Natural killer cell (primary cell): ENCODE results near the gene NCK2. TPM values are rescaled to one million over a fixed set of nuclear protein-coding genes. Genes with fewer than 3 reads are reported as not detected.

Experiments
- ATAC-seq, 3 donors: fragments of 150-1000 bp in 2 of 3; fragments of 200-7000 bp in 1 of 3; cut with Tn5 transposase; 1 replicate in 1 of 3; 2 replicates in 2 of 3; pipeline ENCODE4 v1.10.0; 2021; ENCODE audit warnings: mild to moderate bottlenecking in 2 of 3, moderate library complexity in 2 of 3
- DNase-seq, 2 donors: peaks; one replicate each; pipeline versions ENCODE4 v3.0.0 to v3.0.0-alpha.2; 2013 to 2021; ENCODE audit warnings: mixed read lengths in 1 of 2
- H3K27ac ChIP-seq: one replicate; pipeline ENCODE4 v1.5.1; 2013; ENCODE audit warnings: mild to moderate bottlenecking, low read length
- H3K27me3 ChIP-seq: one replicate; pipeline ENCODE4 v1.6.1; 2013; ENCODE audit warnings: low read length; ENCODE audit not compliant: control insufficient read depth, insufficient read depth
- H3K36me3 ChIP-seq: one replicate; pipeline ENCODE4 v1.6.1; 2013; ENCODE audit warnings: low read length; ENCODE audit not compliant: control insufficient read depth, insufficient read depth
- H3K4me1 ChIP-seq: one replicate; pipeline ENCODE4 v1.6.1; 2013; ENCODE audit warnings: low read length; ENCODE audit not compliant: control insufficient read depth, insufficient read depth
- H3K4me3 ChIP-seq: one replicate; pipeline ENCODE4 v1.5.1; 2013; ENCODE audit warnings: low read length
- H3K9me3 ChIP-seq: one replicate; pipeline ENCODE4 v1.6.1; 2013; ENCODE audit warnings: low read length; ENCODE audit not compliant: control insufficient read depth, insufficient read depth
- H3K27ac Mint-ChIP-seq, 2 donors: one replicate each; pipeline ENCODE4 v1.8.0; 2022; ENCODE audit warnings: mild to moderate bottlenecking in 2 of 2, mixed read lengths in 2 of 2, moderate library complexity in 1 of 2
- H3K27me3 Mint-ChIP-seq, 2 donors: one replicate each; pipeline ENCODE4 v1.8.0; 2022; ENCODE audit warnings: low read depth in 2 of 2, mixed read lengths in 2 of 2
- H3K36me3 Mint-ChIP-seq: one replicate; pipeline ENCODE4 v1.8.0; 2022; ENCODE audit warnings: mixed read lengths
- H3K4me1 Mint-ChIP-seq, 2 donors: one replicate each; pipeline ENCODE4 v1.8.0; 2022; ENCODE audit warnings: mixed read lengths in 2 of 2
- H3K4me3 Mint-ChIP-seq: one replicate; pipeline ENCODE4 v1.8.0; 2022; ENCODE audit warnings: mild to moderate bottlenecking, moderate library complexity, mixed read lengths
- H3K9me3 Mint-ChIP-seq, 2 donors: one replicate each; pipeline ENCODE4 v1.8.0; 2022; ENCODE audit warnings: mixed read lengths in 2 of 2
- CTCF ChIP-seq: fragments of 200-600 bp; IDR thresholded peaks from one replicate; pipeline ENCODE4 v1.8.0; 2022; ENCODE audit warnings: antibody characterized with exemption
- WGBS: methylation state at CpG from one replicate; pipeline ENCODE4 v1.1.7; 2013; ENCODE audit warnings: missing lambda C conversion rate; ENCODE audit not compliant: insufficient coverage; 5-methylcytosine and 5-hydroxymethylcytosine counted together
- intact Hi-C: fragments of 100-400 bp; cut with micrococcal nuclease; formaldehyde crosslinking; loops from one replicate; pipeline ENCODE4 v1.14.2; 2022
- total RNA-seq, 4 donors: library from RNA; stranded (reverse); fragments of 120-200 nt in 1 of 4; gene quantifications; one replicate each; pipeline versions ENCODE4 v1.2.3 to v1.2.4, GENCODE V29; 2013 to 2022

The NCK2 gene
- total RNA-seq, 3 donors from 2014 or later (not counting 1 experiment from before 2014, with no cell fraction given) = 34.1 to 50.8 (median 43.0) TPM

GRCh38 chr2:105796791-105797190, 52.1 kb downstream of the NCK2 start:
- no peaks in the 10 kb centered on the region for H3K27me3 Mint-ChIP-seq
- H3K36me3 Mint-ChIP-seq = no peaks in the 10 kb centered on the region
- no peaks in the 10 kb centered on the region for H3K9me3 Mint-ChIP-seq
- peak overlapping the region; percentile 81 for H3K4me3 Mint-ChIP-seq
- TF ChIP-seq CTCF = no peak
- peak in 2 of 3 donors; percentile 6 to 39 for ATAC-seq
- intact Hi-C loops = loop anchor here (2.0 to 5.0 kb wide), 4 partner anchors 36 to 724 kb away; no protein-coding TSS in a partner anchor
- Histone ChIP-seq H3K4me1 (peaks cover 82% of the 10 kb centered on the region), H3K27ac (peak overlapping the region; percentile 69), H3K27me3 (no peaks in the 10 kb centered on the region), H3K36me3 (no peaks in the 10 kb centered on the region), H3K9me3 (no peaks in the 10 kb centered on the region), H3K4me3 (no peak overlapping the region)
- peaks cover 88% of the 10 kb centered on the region in 2 donors for H3K4me1 Mint-ChIP-seq
- H3K27ac Mint-ChIP-seq = peak overlapping the region; percentile 91 to 93
- no peak for DNase-seq

GRCh38 chr2:105797298-105797819, 52.6 kb downstream of the NCK2 start:
- Histone ChIP-seq H3K4me1 (peaks cover 88% of the 10 kb centered on the region), H3K36me3 (no peaks in the 10 kb centered on the region), H3K4me3 (no peak overlapping the region), H3K27me3 (no peaks in the 10 kb centered on the region), H3K27ac (peak overlapping the region; percentile 69), H3K9me3 (no peaks in the 10 kb centered on the region)
- ATAC-seq (peak; percentile 58 to 77 (median 76)), DNase-seq (peak; percentile 54 to 76)
- Mint-ChIP-seq H3K4me3 (peak overlapping the region; percentile 81), H3K27ac (peak overlapping the region; percentile 91 to 93), H3K27me3 (no peaks in the 10 kb centered on the region), H3K9me3 (no peaks in the 10 kb centered on the region), H3K4me1 (peaks cover 88% of the 10 kb centered on the region in 2 donors), H3K36me3 (no peaks in the 10 kb centered on the region)
- TF ChIP-seq CTCF = no peak
- intact Hi-C loops = loop anchor here (2.0 to 5.0 kb wide), 4 partner anchors 35 to 725 kb away; no protein-coding TSS in a partner anchor
- under 1% methylated on average over 7 of the region's 7 CpGs for WGBS

- no peaks in the 10 kb centered on the region for H3K27me3 ChIP-seq
- H3K27me3 Mint-ChIP-seq = no peaks in the 10 kb centered on the region
- H3K36me3 Mint-ChIP-seq = no peaks in the 10 kb centered on the region
- no peaks in the 10 kb centered on the region for H3K9me3 ChIP-seq
- intact Hi-C loops = loop anchor here (5.0 kb wide), 3 partner anchors 34 to 726 kb away; no protein-coding TSS in a partner anchor
- 0% methylated on average over 1 of the region's 2 CpGs for WGBS
- TF ChIP-seq CTCF = no peak
- H3K27ac ChIP-seq = peak overlapping the region; percentile 69
- H3K36me3 ChIP-seq = no peaks in the 10 kb centered on the region
- peaks cover 86% of the 10 kb centered on the region for H3K4me1 ChIP-seq
- peaks cover 88% of the 10 kb centered on the region in 2 donors for H3K4me1 Mint-ChIP-seq
- H3K9me3 Mint-ChIP-seq = no peaks in the 10 kb centered on the region
- peak in 1 of 2 donors; percentile 78 for DNase-seq
- no peak overlapping the region for H3K4me3 ChIP-seq
- H3K27ac Mint-ChIP-seq = peak overlapping the region; percentile 91 to 93
- H3K4me3 Mint-ChIP-seq = peak overlapping the region; percentile 81
- peak; percentile 14 to 42 (median 40) for ATAC-seq
These were observed 53.9 kb downstream of the NCK2 start for GRCh38 chr2:105798595-105798994.
